Measurements from ENCODE around the gene RSPH6A. TPM values are rescaled to one million over a fixed set of nuclear protein-coding genes. Genes with fewer than 3 reads are reported as not detected.
A peak's percentile ranks its signal among the peaks of the same experiment; 100 is the strongest.

The RSPH6A gene
- polyA plus RNA-seq, 1 experiment, result not detected

- ChIA-PET POLR2A (interaction anchor here (0.6 to 1.3 kb wide), 6 partner anchors 11 to 76 kb away, joined by 3 to 36 read pairs (median 5); partner anchors contain the start of genes DMPK and SIX5), CTCF (interaction anchor here (0.7 to 2.2 kb wide), 3 partner anchors 24 to 341 kb away, joined by 4 to 8 read pairs (median 6); partner anchors contain the start of gene SIX5)
- no peak for DNase-seq (ENCODE audit: low read depth, low spot score)
- H3K4me3 ChIP-seq (ENCODE audit: low read depth, low read length), result 0 out of 2 replicates have a peak overlapping the region, but pooled peaks have one; percentile 0
- H3K27ac ChIP-seq (ENCODE audit: low read depth, low read length), result no peak overlapping the region
- TF ChIP-seq, protein P1, sequence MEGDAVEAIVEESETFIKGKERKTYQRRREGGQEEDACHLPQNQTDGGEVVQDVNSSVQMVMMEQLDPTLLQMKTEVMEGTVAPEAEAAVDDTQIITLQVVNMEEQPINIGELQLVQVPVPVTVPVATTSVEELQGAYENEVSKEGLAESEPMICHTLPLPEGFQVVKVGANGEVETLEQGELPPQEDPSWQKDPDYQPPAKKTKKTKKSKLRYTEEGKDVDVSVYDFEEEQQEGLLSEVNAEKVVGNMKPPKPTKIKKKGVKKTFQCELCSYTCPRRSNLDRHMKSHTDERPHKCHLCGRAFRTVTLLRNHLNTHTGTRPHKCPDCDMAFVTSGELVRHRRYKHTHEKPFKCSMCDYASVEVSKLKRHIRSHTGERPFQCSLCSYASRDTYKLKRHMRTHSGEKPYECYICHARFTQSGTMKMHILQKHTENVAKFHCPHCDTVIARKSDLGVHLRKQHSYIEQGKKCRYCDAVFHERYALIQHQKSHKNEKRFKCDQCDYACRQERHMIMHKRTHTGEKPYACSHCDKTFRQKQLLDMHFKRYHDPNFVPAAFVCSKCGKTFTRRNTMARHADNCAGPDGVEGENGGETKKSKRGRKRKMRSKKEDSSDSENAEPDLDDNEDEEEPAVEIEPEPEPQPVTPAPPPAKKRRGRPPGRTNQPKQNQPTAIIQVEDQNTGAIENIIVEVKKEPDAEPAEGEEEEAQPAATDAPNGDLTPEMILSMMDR (IDR thresholded peaks at IDR 0.05; ENCODE audit: low read depth, low read length), result no peak
- H3K27me3 ChIP-seq (ENCODE audit: control insufficient read depth, insufficient read depth, low read length), result no peaks in the 10 kb centered on the region
- H3K9me3 ChIP-seq (ENCODE audit: control insufficient read depth, insufficient read depth, low read length), result no peaks in the 10 kb centered on the region
These were observed 21.9 kb downstream of the RSPH6A start for GRCh38 chr19:45793178-45793564.

DNA sequence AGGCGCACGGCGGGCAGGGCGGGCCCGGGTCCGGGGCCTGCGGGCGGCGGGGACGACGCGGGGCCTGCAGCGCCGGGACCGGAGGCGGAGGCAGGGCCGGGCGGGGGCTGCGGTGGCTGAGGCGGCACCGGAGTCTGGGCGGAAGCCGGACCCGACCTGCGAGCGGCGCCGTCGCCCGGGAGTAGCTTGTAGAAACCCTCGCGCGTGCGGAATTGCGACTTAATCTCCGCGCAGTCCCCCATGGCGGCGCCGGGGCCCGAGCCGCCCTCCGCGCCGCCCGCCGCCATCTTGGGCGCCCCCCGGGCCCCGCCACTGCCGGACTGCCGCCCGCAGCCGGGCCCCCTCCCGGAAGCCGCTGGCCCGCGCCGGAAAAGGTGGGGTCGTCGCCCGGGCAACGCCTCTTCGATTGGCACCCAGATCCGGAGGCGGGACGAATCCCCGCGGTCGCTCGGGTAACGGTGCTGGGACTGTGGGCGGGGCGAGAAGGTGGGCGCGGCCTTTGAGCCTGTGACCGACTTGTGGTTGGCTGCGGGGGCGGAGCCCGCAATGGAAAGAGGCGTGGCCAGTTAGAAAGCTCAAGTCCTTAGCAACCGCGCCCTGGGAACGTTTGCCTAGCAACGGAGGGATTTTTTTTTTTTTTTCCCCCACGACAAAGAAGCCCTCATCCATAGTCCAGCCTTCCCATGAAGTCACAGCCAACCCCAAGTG is 22.5 kb downstream of the RSPH6A start, which contains the start of gene DMWD:
TSS of gene DMWD (minus strand) at position 376 of the 708 bp plus-strand sequence. CDS start at position 287, 89 bp downstream.
- ChIA-PET CTCF (interaction anchor here (0.7 to 2.2 kb wide), 3 partner anchors 23 to 340 kb away, joined by 4 to 8 read pairs (median 6); partner anchors contain the start of gene SIX5), POLR2A (interaction anchor here (0.6 to 1.3 kb wide), 7 partner anchors 10 to 1571 kb away, joined by 3 to 36 read pairs (median 4); partner anchors contain the start of genes DMPK and SIX5)
- H3K27ac ChIP-seq (ENCODE audit: low read depth, low read length), result no peak within 1 kb of the TSS
- TF ChIP-seq, protein P1 (IDR thresholded peaks at IDR 0.05; ENCODE audit: low read depth, low read length), result no peak
- H3K27me3 ChIP-seq (ENCODE audit: control insufficient read depth, insufficient read depth, low read length), result no peaks in the 10 kb centered on the region
- H3K9me3 ChIP-seq (ENCODE audit: control insufficient read depth, insufficient read depth, low read length), result no peaks in the 10 kb centered on the region
- H3K4me3 ChIP-seq (ENCODE audit: low read depth, low read length), result peak within 1 kb of the TSS; percentile 90
- DNase-seq (ENCODE audit: low read depth, low spot score), result peak; percentile 98

DNA sequence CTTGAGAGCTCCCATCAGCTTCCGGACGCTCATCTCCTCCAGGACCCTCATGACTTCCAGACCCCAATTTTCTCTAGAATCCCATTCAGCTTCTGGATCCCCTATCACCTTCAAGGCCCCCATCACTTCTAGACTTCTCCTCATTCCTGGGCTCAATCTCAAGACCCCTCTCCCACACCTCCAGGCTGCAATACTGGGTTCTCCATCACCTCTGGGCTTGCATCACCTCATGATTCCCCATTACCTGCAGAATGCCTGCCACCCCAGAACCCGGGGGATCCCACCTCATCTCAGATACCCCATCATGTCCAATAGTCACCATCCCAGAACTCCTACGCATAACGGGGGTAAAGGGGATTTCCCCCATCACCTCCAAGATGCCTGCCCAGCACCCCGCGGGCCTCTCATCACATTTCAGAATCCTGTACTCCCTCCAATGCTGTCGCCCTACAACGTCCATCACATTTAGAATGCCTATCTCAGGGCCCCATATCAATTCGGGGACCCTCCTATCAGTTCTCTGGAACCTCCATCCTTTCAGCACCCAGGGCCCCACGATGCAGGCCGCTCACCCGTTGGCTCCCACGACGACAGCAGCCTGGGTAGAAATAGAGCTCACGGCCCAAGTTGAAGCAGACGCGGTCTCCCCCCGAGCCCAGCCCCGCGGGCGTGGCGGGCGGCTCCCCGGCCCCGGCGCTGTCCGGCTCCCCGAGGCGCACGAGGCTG is 23.2 kb downstream of the RSPH6A start:
- Histone ChIP-seq H3K27ac (ENCODE audit: low read depth, low read length) (no peak overlapping the region), H3K4me3 (ENCODE audit: low read depth, low read length) (peak overlapping the region; percentile 90), H3K9me3 (ENCODE audit: control insufficient read depth, insufficient read depth, low read length) (no peaks in the 10 kb centered on the region), H3K27me3 (ENCODE audit: control insufficient read depth, insufficient read depth, low read length) (no peaks in the 10 kb centered on the region)
- ChIA-PET CTCF (interaction anchor here (1.1 to 2.2 kb wide), 2 partner anchors 23 to 25 kb away, joined by 4 to 6 read pairs; partner anchors contain the start of gene SIX5), POLR2A (interaction anchor here (0.6 to 1.3 kb wide), 5 partner anchors 9 to 1572 kb away, joined by 3 to 36 read pairs (median 4); partner anchors contain the start of genes DMPK and SIX5)
- DNase-seq (ENCODE audit: low read depth, low spot score), result no peak
- TF ChIP-seq, protein P1 (IDR thresholded peaks at IDR 0.05; ENCODE audit: low read depth, low read length), result no peak

- Histone ChIP-seq H3K4me3 (ENCODE audit: low read depth, low read length) (peak overlapping the region; percentile 90), H3K9me3 (ENCODE audit: control insufficient read depth, insufficient read depth, low read length) (no peaks in the 10 kb centered on the region), H3K27ac (ENCODE audit: low read depth, low read length) (no peak overlapping the region), H3K27me3 (ENCODE audit: control insufficient read depth, insufficient read depth, low read length) (no peaks in the 10 kb centered on the region)
- ChIA-PET CTCF (no interaction called here), POLR2A (interaction anchor here (1.0 kb wide), 2 partner anchors 8 to 21 kb away, joined by 3 to 4 read pairs; partner anchors contain the start of genes DMPK and SIX5)
- TF ChIP-seq, protein P1 (IDR thresholded peaks at IDR 0.05; ENCODE audit: low read depth, low read length), result no peak
- DNase-seq (ENCODE audit: low read depth, low spot score), result no peak
These were observed 24.2 kb downstream of the RSPH6A start for GRCh38 chr19:45790942-45791341.

All from AG04450 (cell line).